Measurements from ENCODE around the gene ENKD1.

- TF ChIP-seq MAZ (IDR thresholded peaks at IDR 0.05; ENCODE audit: borderline replicate concordance, low read depth, low read length), result no peak
- TF ChIP-seq ZC3H11A (IDR thresholded peaks at IDR 0.05), result no peak
- TF ChIP-seq HOXA7 (CRISPR knock-in tag; IDR thresholded peaks at IDR 0.05), result no peak
- TF ChIP-seq SREBF2 (IDR thresholded peaks at IDR 0.05), result no peak
- TF ChIP-seq ZFP36 (IDR thresholded peaks at IDR 0.05; ENCODE audit: borderline replicate concordance, partially characterized antibody), result no peak
- no peak for TF ChIP-seq CTCF (IDR thresholded peaks at IDR 0.05)
- TF ChIP-seq RAD21 (conservative IDR thresholded peaks at IDR 0.05 in 1 of 2, IDR thresholded peaks at IDR 0.05 in 1 of 2), result no peak
- TF ChIP-seq MYC (IDR thresholded peaks at IDR 0.05; ENCODE audit: borderline replicate concordance, low read length), result no peak
These were observed 458 bp downstream of the ENKD1 start for GRCh38 chr16:67666032-67666551.
